Amniotic epithelial cell (primary cell): ENCODE data around the gene RHNO1.

Experiments
- DNase-seq: peaks from one replicate; pipeline ENCODE4 v3.0.0-alpha.2; 2010; ENCODE audit warnings: low read depth

The RHNO1 gene

DNA sequence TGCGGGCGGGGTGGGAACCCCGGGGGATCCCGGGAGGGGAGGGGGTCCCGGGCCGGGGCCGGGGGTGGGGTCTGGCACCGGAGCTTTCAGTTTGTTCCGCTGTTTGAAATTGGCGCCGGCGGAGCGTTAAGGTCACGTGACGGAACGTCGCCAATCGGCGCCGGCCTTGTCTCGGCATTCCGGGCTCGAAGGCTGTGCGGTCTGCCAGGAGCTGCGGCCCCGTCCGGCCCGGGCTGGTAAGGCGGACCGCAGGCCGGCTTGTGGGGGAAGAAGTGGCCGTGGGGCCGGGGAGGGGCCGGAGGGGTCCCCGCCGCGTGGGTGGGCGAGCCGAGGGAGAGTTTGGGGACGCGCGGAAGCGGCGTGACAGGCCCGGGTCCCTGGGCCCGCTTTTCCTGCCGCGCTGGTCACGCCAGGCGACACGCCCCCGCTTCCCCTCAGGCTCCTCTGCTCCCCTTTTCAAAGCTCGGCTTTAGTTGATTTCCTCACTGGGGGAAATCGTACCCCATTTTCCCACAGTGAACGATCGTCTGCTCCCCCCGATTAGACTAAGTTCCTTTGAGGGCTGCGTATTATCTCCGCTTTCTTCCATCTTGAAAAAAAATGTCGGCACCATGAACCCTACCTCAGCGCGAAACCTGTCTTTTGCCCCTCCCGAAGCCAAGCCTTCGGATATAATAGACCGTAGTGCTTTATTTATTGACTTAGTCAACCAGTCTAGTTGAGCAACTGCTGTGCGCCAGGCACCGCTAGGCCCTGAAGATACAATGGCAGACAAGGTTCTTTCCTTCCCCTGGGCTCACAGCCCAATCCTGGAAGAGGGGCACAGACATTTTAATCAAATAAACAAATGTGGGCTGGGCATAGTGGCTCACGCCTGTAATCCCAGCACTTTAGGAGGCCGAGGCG, at the start of gene RHNO1, which contains the start of gene FOXM1:
Gene RHNO1 (plus strand): TSS at position 177 of the 906 bp plus-strand sequence. CDS start 8,144 bp downstream, outside the sequence.
Gene FOXM1 (minus strand): TSS at position 128 of the 906 bp plus-strand sequence. CDS start 2,696 bp downstream, outside the sequence.
- DNase-seq: peak; percentile 91

- DNase-seq: no peak
Measured at GRCh38 chr12:2829275-2829674, 47.7 kb upstream of the RHNO1 start.

- DNase-seq: no peak
Measured at GRCh38 chr12:2832550-2833127, 44.4 kb upstream of the RHNO1 start.

DNA sequence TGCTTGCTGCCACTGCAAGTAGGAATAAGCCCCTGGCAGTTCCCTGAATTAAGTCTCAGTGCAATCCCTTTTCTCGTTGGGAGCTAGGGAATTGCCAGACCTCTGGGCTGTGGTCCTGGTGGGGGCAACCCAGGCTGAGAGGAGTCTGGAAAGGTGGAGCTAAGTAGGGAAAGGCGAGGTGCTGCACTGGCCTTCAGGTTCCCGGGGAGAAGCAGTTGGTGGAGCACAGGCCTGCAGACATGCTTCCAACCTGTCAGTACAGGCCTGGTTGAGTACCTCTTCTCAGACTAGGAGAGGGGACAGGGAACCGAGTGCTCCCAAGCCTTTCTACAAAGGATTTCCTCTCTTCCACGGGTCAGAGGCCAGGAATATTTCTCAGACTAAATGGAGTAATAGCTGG, 43.7 kb upstream of the RHNO1 start:
- no peak for DNase-seq

- DNase-seq: no peak
Measured at GRCh38 chr12:2833810-2834209, 43.2 kb upstream of the RHNO1 start.

- peak; percentile 54 for DNase-seq
Measured at GRCh38 chr12:2834581-2835491, 42.2 kb upstream of the RHNO1 start, which contains the start of gene NRIP2. Gene NRIP2 (minus strand): TSS chr12:2835035. CDS start chr12:2834983, 52 bp downstream.

- no peak for DNase-seq
Measured at GRCh38 chr12:2835691-2836403, 41.2 kb upstream of the RHNO1 start.

- DNase-seq: no peak
Measured at GRCh38 chr12:2836574-2836973, 40.4 kb upstream of the RHNO1 start.

DNA sequence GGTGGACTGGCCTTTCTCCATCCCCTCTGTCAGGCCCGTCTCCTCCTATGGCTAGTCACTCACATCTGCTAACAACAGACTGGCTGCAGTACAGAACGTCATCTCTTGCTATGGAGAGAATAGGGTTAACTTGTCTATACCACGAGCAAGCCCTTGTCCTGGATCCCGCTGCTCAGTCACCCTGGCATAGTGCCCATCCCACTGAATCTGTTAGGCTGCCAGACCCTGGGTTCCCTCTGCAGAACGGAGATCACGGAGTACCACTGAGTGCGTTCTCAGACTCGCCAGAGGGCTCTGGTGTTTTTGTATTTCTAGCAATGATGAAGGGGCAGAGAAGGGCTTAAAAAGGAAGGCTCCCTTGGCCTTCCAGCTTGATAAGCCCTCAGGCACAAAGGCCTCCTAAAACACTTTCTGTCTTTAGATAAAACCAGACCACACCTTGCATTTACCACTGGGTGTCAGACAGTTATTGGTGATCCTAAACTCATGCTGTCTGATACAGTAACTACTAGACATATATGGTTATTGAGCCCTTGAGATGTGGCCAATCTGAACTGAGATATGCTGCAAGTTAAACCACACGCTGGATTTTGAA, 35.9 kb upstream of the RHNO1 start:
- DNase-seq: no peak

GRCh38 chr12:2842948-2843347, 34.1 kb upstream of the RHNO1 start:
- DNase-seq: no peak

DNA sequence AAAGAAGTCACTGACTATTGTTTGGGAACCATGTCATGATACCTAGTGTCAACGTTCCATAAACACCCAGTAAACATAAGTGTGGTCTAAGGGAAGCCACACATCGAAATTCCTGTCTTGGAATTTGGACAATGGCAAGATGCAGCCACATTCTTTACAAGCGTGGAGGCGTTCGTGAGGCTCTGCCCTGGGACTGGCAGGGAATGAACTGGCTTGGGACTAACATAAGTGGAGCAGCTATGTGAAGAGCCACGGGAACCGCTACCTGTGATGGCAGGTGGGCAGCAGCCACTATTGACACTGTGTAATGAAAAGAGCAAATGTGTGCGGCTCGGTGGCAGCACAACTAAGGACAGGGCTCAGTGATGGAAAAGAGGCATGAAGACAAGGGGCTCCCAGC, 32.2 kb upstream of the RHNO1 start:
- DNase-seq: peak; percentile 10

GRCh38 chr12:2845280-2845679, 31.7 kb upstream of the RHNO1 start:
- peak; percentile 72 for DNase-seq

- no peak for DNase-seq
Measured at GRCh38 chr12:2851931-2852330, 25.1 kb upstream of the RHNO1 start.

DNA sequence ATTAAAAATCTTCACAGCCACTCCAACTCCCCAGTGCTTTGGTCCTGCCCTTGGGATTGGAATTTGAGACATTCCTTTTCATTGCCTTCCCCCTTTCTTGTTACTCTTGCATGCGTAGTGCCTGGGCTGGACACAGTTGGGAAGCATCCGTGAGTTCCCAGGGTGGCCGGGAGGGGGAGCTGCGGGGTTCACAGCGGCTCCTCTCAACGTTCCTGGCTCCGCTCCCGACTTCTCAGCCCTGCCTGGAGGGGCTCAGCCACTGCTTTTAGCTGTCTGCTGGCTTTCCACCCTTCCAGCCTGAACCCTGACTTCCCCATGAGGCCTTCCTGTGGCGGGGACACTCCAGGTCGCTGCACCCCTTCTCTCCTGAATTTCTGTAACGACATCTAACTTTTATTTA, 23.4 kb upstream of the RHNO1 start:
- peak; percentile 61 for DNase-seq

DNA sequence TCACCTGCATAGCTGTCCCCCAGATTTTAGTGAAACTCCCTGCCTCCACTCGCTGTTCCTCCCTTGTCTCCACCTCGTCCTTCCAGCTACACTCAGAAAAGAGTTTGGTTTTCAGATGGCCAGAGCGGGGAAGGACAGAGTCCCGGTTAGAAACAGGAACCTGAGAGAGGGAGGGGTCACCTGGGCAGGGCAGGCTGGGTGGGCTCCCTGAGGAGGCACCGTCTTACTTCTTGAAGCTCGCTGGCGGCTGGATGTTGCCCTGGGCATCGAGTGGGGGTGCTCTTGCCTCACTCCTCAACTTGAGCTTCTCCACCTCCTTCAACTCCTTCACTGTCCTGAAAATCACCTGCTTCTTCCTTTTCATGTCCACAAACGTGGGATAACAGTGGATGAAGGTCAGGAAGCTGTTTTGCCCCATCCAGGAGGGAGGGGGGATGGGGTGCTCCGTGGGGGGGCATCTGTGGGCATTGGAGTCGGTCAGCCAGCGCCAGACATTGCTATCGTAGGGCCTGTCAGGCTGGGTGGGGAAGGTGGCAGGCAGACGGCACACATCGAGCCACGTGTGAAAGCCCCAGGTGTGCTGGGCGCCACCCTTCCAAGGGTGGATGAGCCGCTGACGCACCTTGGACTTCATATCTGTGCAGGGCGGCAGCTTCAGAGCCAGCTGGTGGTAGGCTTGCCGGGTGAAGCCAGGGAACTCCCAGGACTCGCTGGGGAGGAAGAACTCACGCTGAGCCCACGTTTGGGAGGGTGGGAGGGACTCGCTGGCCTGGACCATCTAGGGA, 22.2 kb upstream of the RHNO1 start:
- DNase-seq: no peak

DNA sequence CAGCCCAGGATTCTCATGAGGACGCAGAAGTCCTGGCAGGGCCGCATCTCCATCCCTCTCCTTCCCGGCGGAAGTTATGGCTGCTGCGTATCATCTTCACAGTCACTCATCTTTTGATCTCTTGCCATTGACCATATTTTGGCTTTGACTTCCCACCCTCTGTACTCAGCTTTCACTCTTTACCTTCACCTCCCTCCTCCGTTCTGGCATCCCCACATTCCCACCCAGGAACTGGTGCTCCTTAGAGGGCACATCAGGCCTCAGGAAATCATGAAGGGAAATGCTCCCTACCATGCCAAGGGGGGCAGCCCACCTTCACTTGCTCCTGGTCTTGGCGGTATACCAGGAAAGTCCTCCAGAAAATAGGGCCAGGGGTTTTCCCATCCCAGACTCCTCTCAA, 21.5 kb upstream of the RHNO1 start:
- DNase-seq: no peak

DNA sequence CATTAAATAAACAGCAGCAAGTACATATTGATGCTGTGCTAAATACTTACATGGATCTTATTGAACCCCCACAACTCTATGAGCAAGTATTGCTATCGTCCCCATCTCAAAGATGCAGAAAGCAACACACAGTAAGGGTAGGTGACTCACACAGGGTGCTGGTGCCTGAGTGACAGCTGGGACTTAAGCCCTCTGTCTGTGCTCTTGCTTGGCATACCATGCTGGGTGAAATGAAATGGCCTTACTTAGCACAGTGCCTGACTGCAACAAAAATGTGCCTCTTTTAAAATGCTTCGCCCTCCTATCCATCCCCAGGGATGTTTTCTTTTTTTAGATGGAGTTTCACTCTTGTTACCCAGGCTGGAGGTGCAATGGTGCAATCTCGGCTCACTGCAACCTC, 21.0 kb upstream of the RHNO1 start:
- DNase-seq: no peak

DNA sequence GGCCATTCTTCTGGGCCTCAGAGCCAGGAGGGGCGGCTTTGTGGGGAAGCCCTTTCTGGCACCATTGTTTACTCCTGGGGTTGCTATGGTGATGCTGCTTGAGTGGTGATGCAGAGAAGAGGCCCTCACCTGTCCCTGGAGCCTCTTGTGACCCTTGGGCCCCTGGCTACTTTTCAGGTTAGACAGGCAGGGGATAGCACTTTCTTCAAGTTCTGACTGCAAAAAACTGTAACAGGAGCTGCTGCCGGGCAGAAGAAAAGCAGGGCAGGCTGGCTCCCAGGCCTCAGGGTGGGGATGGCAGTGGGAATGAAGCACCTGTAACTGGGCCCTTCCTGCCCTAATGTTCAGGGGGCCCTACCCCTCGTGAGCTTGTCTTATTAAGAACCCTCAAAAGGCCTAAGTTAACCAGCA, 20.0 kb upstream of the RHNO1 start, which contains the start of gene TEX52:
Gene TEX52 (minus strand): TSS at position 19 of the 411 bp plus-strand sequence. CDS start 13 bp downstream, at position 6.
- DNase-seq: no peak

- DNase-seq: no peak
Measured at GRCh38 chr12:2857576-2857975, 19.4 kb upstream of the RHNO1 start.

- no peak for DNase-seq
Measured at GRCh38 chr12:2858334-2858733, 18.7 kb upstream of the RHNO1 start.
